HG03439 (cell line): ENCODE results near the gene TAF11L6.
"Not testable (repeated sequence)": the region's sequence is repeated elsewhere in the genome, so short reads cannot be mapped to it uniquely, and the experiment has no call there.

Experiments used
- ATAC-seq: cut with Tn5 transposase; IDR thresholded peaks from one replicate; pipeline ENCODE4 v1.9.1; 2021; ENCODE audit warnings: mild to moderate bottlenecking, moderate library complexity; ENCODE audit not compliant: unreplicated experiment

The TAF11L6 gene

GRCh38 chr5:17528369-17528768 is at the start of gene TAF11L6:
TAF11L6 (plus strand) TSS chr5:17528669.
- ATAC-seq, result not testable (repeated sequence)

- no peak for ATAC-seq
These were observed 47.1 kb upstream of the TAF11L6 start for GRCh38 chr5:17481378-17481777.

GRCh38 chr5:17482790-17483189 is 45.7 kb upstream of the TAF11L6 start:
- no peak for ATAC-seq

GRCh38 chr5:17486464-17487173 is 41.9 kb upstream of the TAF11L6 start:
- not testable (repeated sequence) for ATAC-seq

- ATAC-seq, result no peak
These were observed 41.3 kb upstream of the TAF11L6 start for GRCh38 chr5:17487174-17487512.

GRCh38 chr5:17491257-17491656 is 37.2 kb upstream of the TAF11L6 start:
- not testable (repeated sequence) for ATAC-seq

- ATAC-seq, result no peak
These were observed 35.7 kb upstream of the TAF11L6 start for GRCh38 chr5:17492770-17493169.

GRCh38 chr5:17497446-17497845 is 31.0 kb upstream of the TAF11L6 start:
- ATAC-seq, result no peak

- not testable (repeated sequence) for ATAC-seq
These were observed 30.5 kb upstream of the TAF11L6 start, which contains the start of gene TAF11L2 for GRCh38 chr5:17497931-17498330. TAF11L2 (plus strand) TSS chr5:17498231.

GRCh38 chr5:17511775-17512325 is 16.6 kb upstream of the TAF11L6 start:
- ATAC-seq, result no peak

- not testable (repeated sequence) for ATAC-seq
These were observed 10.9 kb upstream of the TAF11L6 start for GRCh38 chr5:17517526-17517925.

- ATAC-seq, result not testable (repeated sequence)
These were observed 10.4 kb upstream of the TAF11L6 start, which contains the start of gene TAF11L3 for GRCh38 chr5:17518067-17518466. TAF11L3 (plus strand) TSS chr5:17518367.

- ATAC-seq, result not testable (repeated sequence)
These were observed 9.0 kb upstream of the TAF11L6 start for GRCh38 chr5:17519508-17519907.

- ATAC-seq, result not testable (repeated sequence)
These were observed 7.0 kb upstream of the TAF11L6 start, which contains the start of gene TAF11L4 for GRCh38 chr5:17521501-17521900. TAF11L4 (plus strand) TSS chr5:17521801.

GRCh38 chr5:17524935-17525334 is 3.5 kb upstream of the TAF11L6 start, which contains the start of gene TAF11L5:
TAF11L5 (plus strand) TSS chr5:17525235.
- ATAC-seq, result not testable (repeated sequence)

- ATAC-seq, result not testable (repeated sequence)
These were observed 2.0 kb upstream of the TAF11L6 start for GRCh38 chr5:17526504-17526903.
